ENCODE results near the gene THAP7. TPM values are rescaled to one million over a fixed set of nuclear protein-coding genes. Genes with fewer than 3 reads are reported as not detected.

Gene THAP7
- total and polyA plus RNA-seq, 9 of the 15 experiments (the other 6 are each of a cell fraction or from before 2014, with no cell fraction given) = 7.9 to 263 (median 84.1) TPM

- TF ChIP-seq ZFP36 (IDR thresholded peaks at IDR 0.05; ENCODE audit: low read depth, low read length, partially characterized antibody) (no peak), CREBBP (IDR thresholded peaks at IDR 0.05; ENCODE audit: low read depth, low read length) (peak; percentile 97), ZNF140 (CRISPR knock-in tag; IDR thresholded peaks at IDR 0.05) (no peak), BCL6 (CRISPR knock-in tag; IDR thresholded peaks at IDR 0.05) (no peak), ZZZ3 (IDR thresholded peaks at IDR 0.05) (no peak), TOE1 (IDR thresholded peaks at IDR 0.05; ENCODE audit: borderline replicate concordance) (no peak), TOE1 (CRISPR knock-in tag; IDR thresholded peaks at IDR 0.05; ENCODE audit: borderline replicate concordance, low read depth) (peak; percentile 89; the same call in 1 of the 2 replicates), HNRNPLL (IDR thresholded peaks at IDR 0.05; ENCODE audit: low read depth, low read length, poor library complexity, severe bottlenecking) (peak; percentile 39), ZNF431 (CRISPR knock-in tag; IDR thresholded peaks at IDR 0.05) (no peak), HIVEP1 (CRISPR knock-in tag; IDR thresholded peaks at IDR 0.05) (peak; percentile 5; the same call in 1 of the 2 replicates), ZBTB49 (CRISPR knock-in tag; IDR thresholded peaks at IDR 0.05; ENCODE audit: borderline replicate concordance) (no peak), XRCC5 (IDR thresholded peaks at IDR 0.05; ENCODE audit: low read depth, low read length) (peak; percentile 22; the same call in 1 of the 2 replicates), ZNF354B (CRISPR knock-in tag; IDR thresholded peaks at IDR 0.05) (no peak), E4F1 (CRISPR knock-in tag; IDR thresholded peaks at IDR 0.05; ENCODE audit: borderline replicate concordance) (no peak), ZBTB26 (CRISPR knock-in tag; IDR thresholded peaks at IDR 0.05) (0 out of 2 replicates have a peak, but pooled peaks have one; percentile 5), FOXP4 (CRISPR knock-in tag; IDR thresholded peaks at IDR 0.05; ENCODE audit: borderline replicate concordance) (peak; percentile 83; the same call in 1 of the 2 replicates), YY1 (IDR thresholded peaks at IDR 0.05; ENCODE audit: borderline replicate concordance in 1 of 3, control insufficient read depth in 1 of 3, extremely low read depth in 1 of 3, insufficient read depth in 3 of 3, insufficient read length in 1 of 3, insufficient replicate concordance in 2 of 3, low read depth in 1 of 3, low read length in 2 of 3) (no peak), RBM14 (IDR thresholded peaks at IDR 0.05; ENCODE audit: borderline replicate concordance, insufficient read depth, low read depth, low read length) (0 out of 2 replicates have a peak, but pooled peaks have one; percentile 63)
Measured at GRCh38 chr22:21045585-21046294, 43.8 kb upstream of the THAP7 start, which contains the start of gene LRRC74B (continued).
